SK-N-MC (cell line): ENCODE data around the gene KIF16B.

Experiments used
- EZH2 ChIP-seq: fragments of 200-600 bp; sonication (generic); IDR thresholded peaks from one replicate; pipeline ENCODE4 v1.6.1; 2017; ENCODE audit warnings: antibody characterized with exemption
- FOXP2 ChIP-seq: optimal IDR thresholded peaks from 2 replicates; pipeline ENCODE3; 2011; ENCODE audit warnings: mild to moderate bottlenecking, moderate library complexity; ENCODE audit not compliant: insufficient read depth; ENCODE audit errors: extremely low read length, control extremely low read depth
- POLR2AphosphoS5 ChIP-seq: IDR thresholded peaks from 2 replicates; pipeline ENCODE4 v1.6.1; 2012; ENCODE audit warnings: mild to moderate bottlenecking, low read depth, low read length, borderline replicate concordance

DNA sequence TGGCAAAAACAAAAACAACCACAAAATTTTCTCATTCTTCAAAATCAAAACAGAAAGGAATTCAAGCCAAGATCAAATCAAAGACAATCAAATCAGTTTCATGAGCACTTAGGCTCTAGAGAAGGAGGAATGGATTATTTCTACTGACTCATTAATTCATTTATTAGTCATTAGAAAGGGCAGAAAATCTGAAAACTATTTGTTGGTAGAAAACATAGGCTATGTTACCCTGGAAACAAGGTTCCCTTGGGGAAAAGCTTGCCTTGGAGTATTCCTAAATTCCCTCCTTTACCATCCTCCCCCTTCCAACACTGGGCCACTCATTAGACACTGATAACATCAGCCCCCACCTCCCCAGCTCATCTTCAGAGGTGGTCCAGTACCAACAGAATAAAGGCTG is 17.5 kb downstream of the KIF16B start:
- TF ChIP-seq POLR2AphosphoS5 = no peak
- TF ChIP-seq EZH2 = no peak
- TF ChIP-seq FOXP2 = no peak
